GM19239 (cell line): Measurements from ENCODE around the gene NPLOC4.

Experiments used
- DNase-seq: peaks from one replicate; pipeline ENCODE4 v3.0.0; 2011; ENCODE audit warnings: low spot score; ENCODE audit not compliant: insufficient read length
- FAIRE-seq: peaks from 2 replicates; lab custom pipeline; 2011; peaks lifted over from hg19 to GRCh38; lab: Jason Lieb, UNC

NPLOC4 gene

DNA sequence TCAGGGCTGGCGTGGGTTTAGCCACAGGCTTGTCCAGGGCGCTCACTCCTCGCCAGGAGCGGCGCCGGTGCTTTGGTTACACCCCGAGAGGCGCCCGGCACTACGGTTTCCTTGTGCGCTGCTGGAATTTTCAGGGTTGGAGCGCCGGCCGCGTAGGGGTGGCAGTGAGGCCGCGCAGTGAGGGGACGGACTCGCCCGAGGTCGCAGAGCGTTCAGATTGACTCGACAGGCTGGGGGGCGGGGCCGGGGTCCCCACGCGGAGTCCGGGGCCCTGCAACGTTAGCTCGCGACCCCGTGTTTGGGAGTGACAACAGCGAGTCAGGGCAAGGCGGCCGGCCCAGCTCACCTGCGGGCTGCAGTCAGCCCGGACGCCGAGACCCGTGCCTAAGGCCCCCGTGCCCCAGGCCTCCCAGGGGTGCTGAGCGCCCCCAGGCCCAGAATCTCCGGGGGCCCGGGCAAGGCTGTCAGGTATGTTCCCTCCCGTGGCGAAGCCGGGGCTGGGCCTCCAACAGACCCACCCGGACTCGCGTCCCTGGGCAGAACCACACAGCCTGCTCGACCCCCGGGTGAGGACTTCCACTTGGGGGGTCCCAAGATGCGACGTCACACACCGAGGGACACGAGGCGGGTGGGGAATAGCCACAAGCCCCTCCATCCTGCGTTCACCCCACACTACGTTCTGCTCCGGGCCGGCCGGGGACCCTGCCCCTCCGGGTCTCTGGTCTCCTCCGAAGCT is 123.0 kb downstream of the NPLOC4 start:
- FAIRE-seq (no peak), DNase-seq (no peak)

DNA sequence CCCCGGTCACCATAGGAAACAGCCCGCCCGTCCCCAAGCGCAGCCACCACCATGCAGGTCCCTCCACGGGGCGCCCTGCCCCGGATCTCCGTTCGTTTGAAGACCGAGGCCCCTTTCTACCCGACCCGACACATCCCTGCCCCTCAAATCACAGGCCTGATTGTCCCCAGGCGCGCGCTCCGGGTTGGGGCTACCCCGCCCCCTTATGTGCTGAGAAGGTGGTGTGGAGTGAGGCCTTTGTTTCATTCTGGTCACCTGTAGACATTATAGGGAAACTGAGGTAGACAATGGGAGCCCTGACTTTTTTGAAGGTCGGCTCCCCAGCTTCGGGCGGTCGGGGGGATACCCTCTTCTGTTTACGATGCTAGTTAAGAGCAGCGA is 123.5 kb downstream of the NPLOC4 start:
- no peak for DNase-seq
- peak; percentile 75 for FAIRE-seq

DNA sequence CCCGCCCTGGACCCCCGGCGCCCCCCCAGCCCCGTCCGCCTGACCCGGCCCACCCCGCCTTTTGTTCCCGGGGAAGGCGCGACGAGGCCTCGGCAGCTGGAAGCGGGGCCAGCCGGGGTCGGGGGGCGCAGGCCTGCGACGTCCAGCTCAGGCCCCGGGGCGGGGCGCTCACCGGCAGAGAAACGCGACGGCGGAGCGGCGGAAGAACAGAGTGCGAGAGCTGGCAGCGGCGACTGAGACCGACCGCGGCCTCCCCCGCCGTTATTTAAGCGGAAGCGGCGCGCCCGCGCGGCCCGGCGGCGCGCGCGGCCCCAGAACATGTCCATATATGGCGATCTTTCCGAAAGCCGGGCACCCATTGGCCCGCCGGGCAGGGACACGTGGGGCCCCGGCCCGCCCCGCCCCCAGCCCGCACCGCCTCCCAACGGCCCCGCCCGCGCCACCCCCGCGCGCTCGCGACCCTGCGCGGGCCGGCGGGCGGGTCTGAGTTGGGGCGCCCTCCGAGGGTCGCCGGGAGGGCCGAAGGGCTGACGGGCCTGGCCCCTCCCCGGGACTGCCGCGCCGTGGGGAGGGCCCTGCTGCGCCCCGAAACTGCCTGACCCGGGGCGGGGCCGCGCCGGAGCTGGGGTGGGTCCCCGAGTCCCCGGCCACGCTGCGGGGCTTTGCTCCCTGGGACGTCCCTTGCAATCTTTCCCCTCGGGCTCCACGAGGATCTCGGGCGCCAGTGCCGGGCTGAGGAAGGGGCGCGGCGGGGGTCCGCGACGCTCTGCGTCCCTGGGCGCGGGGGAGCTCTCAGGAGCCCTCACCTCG is 124.1 kb downstream of the NPLOC4 start, which contains the start of gene ACTG1:
Gene ACTG1 (minus strand): TSS at position 238 of the 810 bp plus-strand sequence. CDS start 445 bp downstream, outside the sequence.
- no peak for FAIRE-seq
- DNase-seq: peak; percentile 85

DNA sequence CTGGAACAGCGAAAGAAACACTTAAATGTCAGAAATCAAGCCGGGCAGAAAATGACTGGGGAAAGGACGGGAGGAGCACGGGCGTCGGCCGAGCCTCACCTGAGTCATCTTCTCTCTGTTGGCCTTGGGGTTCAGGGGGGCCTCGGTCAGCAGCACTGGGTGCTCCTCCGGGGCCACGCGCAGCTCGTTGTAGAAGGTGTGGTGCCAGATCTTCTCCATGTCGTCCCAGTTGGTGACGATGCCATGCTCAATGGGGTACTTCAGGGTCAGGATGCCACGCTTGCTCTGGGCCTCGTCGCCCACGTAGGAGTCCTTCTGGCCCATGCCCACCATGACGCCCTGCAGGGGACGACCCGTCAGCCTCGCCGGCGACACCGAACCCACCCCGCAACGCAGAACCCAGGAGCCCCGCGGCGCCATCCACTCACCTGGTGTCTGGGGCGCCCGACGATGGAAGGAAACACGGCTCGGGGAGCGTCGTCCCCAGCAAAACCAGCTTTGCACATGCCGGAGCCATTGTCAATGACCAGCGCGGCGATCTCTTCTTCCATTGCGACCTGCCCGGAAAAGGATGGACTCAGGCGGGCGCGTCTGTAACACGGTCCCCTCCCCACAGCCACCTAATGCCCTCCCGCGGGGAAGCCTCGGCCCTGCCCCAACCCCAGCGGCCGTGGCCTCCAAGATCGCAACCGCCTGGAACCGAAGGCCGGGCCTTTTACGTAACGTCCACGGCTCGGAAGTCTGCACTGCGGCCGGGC is 124.9 kb downstream of the NPLOC4 start:
- FAIRE-seq (peak; percentile 37), DNase-seq (no peak)

DNA sequence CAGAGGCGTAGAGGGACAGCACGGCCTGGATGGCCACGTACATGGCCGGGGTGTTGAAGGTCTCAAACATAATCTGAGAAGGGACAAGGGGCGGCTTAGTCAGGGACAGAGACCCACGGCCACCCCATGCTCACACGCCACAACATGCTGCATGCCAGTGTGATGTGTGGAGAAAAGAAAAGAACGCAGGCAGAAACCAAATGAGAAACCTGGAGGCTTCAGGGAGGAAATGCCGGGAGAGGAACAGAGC is 125.4 kb downstream of the NPLOC4 start:
- FAIRE-seq (peak; percentile 4), DNase-seq (no peak)

DNA sequence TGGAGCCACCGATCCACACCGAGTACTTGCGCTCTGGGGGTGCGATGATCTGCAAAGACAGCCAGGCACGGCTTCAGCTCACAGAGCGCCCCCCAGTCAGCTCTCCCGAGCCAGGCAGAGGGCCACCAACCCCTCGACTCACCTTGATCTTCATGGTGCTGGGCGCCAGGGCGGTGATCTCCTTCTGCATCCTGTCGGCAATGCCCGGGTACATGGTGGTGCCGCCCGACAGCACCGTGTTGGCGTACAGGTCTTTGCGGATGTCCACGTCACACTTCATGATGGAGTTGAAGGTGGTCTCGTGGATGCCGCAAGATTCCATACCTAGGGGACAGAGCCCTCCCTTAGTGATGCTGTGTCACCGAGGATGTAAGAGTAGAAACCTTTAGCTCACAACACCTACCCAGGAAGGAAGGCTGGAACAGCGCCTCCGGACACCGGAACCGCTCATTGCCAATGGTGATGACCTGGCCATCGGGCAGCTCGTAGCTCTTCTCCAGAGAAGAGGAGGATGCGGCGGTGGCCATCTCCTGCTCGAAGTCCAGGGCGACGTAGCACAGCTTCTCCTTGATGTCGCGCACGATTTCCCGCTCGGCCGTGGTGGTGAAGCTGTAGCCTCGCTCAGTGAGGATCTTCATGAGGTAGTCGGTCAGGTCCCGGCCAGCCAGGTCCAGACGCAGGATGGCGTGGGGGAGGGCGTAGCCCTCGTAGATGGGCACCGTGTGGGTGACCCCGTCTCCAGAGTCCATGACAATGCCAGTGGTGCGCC is 125.9 kb downstream of the NPLOC4 start:
- DNase-seq (no peak), FAIRE-seq (no peak)

DNA sequence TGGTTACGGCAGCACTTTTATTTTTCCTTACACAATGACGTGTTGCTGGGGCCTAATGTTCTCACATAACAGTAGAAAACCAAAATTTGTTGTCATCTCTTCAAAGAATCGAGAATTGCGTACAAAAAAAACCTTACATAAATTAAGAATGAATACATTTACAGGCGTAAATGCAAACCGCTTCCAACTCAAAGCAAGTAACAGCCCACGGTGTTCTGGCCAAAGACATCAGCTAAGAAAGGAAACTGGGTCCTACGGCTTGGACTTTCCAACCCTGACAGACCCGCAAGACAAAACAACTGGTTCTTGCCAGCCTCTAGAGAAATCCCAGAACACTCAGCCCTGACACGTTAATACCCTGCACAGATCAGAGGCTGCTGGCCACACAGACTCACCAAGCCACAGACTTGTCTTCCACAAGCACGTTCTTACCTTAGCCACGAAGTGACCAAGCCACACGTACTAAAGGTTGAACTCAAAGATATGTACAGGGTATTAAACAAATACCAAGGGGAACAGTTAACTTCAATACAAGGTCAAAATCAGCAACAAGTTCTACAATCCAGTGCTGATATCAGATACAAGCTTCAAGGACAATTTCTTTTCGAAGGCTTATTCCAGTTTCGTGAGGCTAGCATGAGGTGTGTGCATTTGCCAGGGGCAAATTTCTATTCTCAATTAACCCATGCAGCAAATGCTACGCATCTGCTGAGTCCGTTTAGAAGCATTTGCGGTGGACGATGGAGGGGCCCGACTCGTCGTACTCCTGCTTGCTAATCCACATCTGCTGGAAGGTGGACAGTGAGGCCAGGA is 126.7 kb downstream of the NPLOC4 start:
- DNase-seq (no peak), FAIRE-seq (no peak)

DNA sequence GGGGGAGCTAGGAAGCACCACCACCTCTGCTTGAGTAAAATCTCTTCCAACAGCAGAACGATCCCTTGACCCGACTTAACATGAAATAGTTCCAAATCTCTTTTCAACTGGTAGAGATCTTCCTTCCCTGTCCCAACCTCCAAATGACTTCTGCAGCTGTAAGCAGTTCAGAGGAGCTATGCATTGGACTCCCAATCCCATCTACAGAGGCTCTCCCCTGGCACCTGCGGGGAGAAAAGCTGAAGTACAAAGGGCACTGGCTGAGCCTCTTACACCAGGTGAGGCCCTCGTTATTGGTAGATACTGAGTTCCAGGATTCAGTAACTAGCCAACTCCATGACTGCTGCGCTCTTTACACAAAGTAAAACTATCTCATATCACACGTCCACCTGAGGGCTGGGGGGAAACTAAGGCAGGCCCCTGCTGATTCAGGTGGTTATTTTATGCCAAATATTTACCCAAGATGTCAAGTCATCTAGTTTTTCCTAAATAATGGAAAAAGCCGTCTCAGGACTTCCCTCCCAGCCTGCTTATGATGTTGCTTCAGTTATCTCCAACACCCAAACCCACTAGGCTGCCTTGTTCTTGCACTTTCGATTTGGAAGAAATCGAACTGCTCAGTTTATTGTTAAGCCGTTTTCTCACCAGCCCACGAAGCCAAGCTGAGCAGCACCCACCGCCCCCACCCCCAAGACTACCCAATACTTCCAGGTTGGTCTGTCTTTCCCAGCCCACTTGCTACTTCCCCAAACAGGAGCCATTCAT is 127.5 kb downstream of the NPLOC4 start:
- FAIRE-seq (peak; percentile 26), DNase-seq (no peak)

DNA sequence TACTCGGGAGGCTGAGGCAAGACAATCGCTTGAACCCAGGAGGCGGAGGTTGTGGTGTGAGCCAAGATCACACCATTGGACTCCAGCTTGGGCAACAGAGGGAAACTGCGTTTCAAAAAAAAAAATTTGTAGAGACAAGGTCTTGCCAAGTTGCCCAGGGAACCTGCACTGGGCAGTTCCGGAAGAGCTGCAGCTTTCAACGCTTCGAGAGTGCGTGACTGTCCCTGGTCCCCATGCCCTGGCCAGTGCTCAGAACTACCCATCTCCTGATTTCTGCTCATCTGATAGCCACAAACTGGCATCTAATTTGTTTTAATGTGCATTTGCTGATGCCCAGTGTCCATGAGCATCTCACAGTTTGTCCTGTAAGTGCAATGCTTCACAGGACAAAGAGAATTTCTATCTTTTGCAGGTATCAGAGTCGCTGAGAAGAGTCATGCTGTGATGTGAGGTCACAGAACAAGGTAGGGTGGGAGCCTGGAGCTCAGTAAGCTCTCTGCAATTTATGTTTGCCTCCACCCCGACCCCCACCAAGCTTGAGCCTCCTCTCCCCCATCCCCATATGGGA is 128.2 kb downstream of the NPLOC4 start:
- DNase-seq (no peak), FAIRE-seq (peak; percentile 58)
